HepG2 (cell line): ENCODE results near the gene ZNF584. TPM values are rescaled to one million over a fixed set of nuclear protein-coding genes. Genes with fewer than 3 reads are reported as not detected.

Experiments
- ARNT ChIP-seq: fragments of 450-650 bp; IDR thresholded peaks from 2 replicates; pipeline ENCODE4 v1.6.1; 2017
- DMTF1 ChIP-seq: sonication (generic); formaldehyde crosslinking; IDR thresholded peaks from 2 replicates; pipeline ENCODE4 v1.4.0; 2020; ENCODE audit warnings: mild to moderate bottlenecking, missing genetic modification reagents
- JUNB ChIP-seq: sonication (generic); formaldehyde crosslinking; IDR thresholded peaks from 2 replicates; pipeline ENCODE4 v1.8.0; 2022; ENCODE audit warnings: missing genetic modification reagents, mild to moderate bottlenecking, borderline replicate concordance
- MBD4 ChIP-seq: IDR thresholded peaks from 2 replicates; pipeline ENCODE4 v1.6.1; 2012; ENCODE audit warnings: low read length, inconsistent platforms, borderline replicate concordance
- NR2F1 ChIP-seq, 2 experiments: fragments of 450-650 bp in 1 of 2; formaldehyde crosslinking in 1 of 2; IDR thresholded peaks; 2 replicates each; pipeline versions ENCODE4 v1.5.0 to v1.6.1; 2016 to 2020; ENCODE audit warnings: mild to moderate bottlenecking in 1 of 2, missing compliant biosample characterization in 1 of 2, missing genetic modification reagents in 1 of 2, moderate library complexity in 1 of 2
- REL ChIP-seq: sonication (generic); formaldehyde crosslinking; conservative IDR thresholded peaks from 2 replicates; pipeline ENCODE4 v1.8.0; 2022; ENCODE audit warnings: mild to moderate bottlenecking, missing genetic modification reagents, moderate library complexity
- SOX6 ChIP-seq, 2 experiments: fragments of 450-650 bp in 1 of 2; sonication (generic) in 1 of 2; formaldehyde crosslinking in 1 of 2; IDR thresholded peaks; 2 replicates each; pipeline versions ENCODE4 v1.4.0 to v1.6.1; 2017 to 2020; ENCODE audit warnings: antibody characterized with exemption in 1 of 2, mild to moderate bottlenecking in 1 of 2, missing genetic modification reagents in 1 of 2
- TBX2 ChIP-seq: sonication (generic); formaldehyde crosslinking; IDR thresholded peaks from 2 replicates; pipeline ENCODE4 v1.5.0; 2020; ENCODE audit warnings: missing genetic modification reagents, mild to moderate bottlenecking, borderline replicate concordance
- TBX3 ChIP-seq: fragments of 450-650 bp; IDR thresholded peaks from 2 replicates; pipeline ENCODE4 v1.6.1; 2017; ENCODE audit warnings: antibody characterized with exemption, mild to moderate bottlenecking, inconsistent platforms, borderline replicate concordance
- TIGD3 ChIP-seq: sonication (generic); formaldehyde crosslinking; IDR thresholded peaks from 2 replicates; pipeline ENCODE4 v1.5.1; 2020; ENCODE audit warnings: mild to moderate bottlenecking, missing genetic modification reagents, borderline replicate concordance
- ZBTB21 ChIP-seq: sonication (generic); formaldehyde crosslinking; IDR thresholded peaks from 2 replicates; pipeline ENCODE4 v1.4.0; 2020; ENCODE audit warnings: missing genetic modification reagents
- ZBTB7A ChIP-seq: sonication (generic); formaldehyde crosslinking; IDR thresholded peaks from 2 replicates; pipeline ENCODE4 v1.8.0; 2022; ENCODE audit warnings: mild to moderate bottlenecking, missing genetic modification reagents
- ZBTB7B ChIP-seq: sonication (generic); formaldehyde crosslinking; IDR thresholded peaks from 2 replicates; pipeline ENCODE4 v1.4.0; 2020; ENCODE audit warnings: missing genetic modification reagents
- ZFP62 ChIP-seq: sonication (generic); formaldehyde crosslinking; IDR thresholded peaks from 2 replicates; pipeline ENCODE4 v1.4.0; 2020; ENCODE audit warnings: missing genetic modification reagents
- ZNF121 ChIP-seq: sonication (generic); formaldehyde crosslinking; IDR thresholded peaks from 2 replicates; pipeline ENCODE4 v1.5.0; 2020; ENCODE audit warnings: mild to moderate bottlenecking, missing genetic modification reagents
- ZNF235 ChIP-seq: sonication (generic); formaldehyde crosslinking; IDR thresholded peaks from 2 replicates; pipeline ENCODE4 v1.8.1; 2023; ENCODE audit warnings: mild to moderate bottlenecking, missing genetic modification reagents, borderline replicate concordance
- ZNF276 ChIP-seq: sonication (generic); formaldehyde crosslinking; IDR thresholded peaks from 2 replicates; pipeline ENCODE4 v1.4.0; 2020; ENCODE audit warnings: mild to moderate bottlenecking, low read depth, missing genetic modification reagents
- ZNF446 ChIP-seq: sonication (generic); formaldehyde crosslinking; IDR thresholded peaks from 2 replicates; pipeline ENCODE4 v1.5.0; 2020; ENCODE audit warnings: mild to moderate bottlenecking, missing genetic modification reagents
- ZNF567 ChIP-seq: sonication (generic); formaldehyde crosslinking; IDR thresholded peaks from 2 replicates; pipeline ENCODE4 v1.8.1; 2023; ENCODE audit warnings: mild to moderate bottlenecking, missing genetic modification reagents, borderline replicate concordance
- ZNF574 ChIP-seq: sonication (generic); formaldehyde crosslinking; IDR thresholded peaks from 2 replicates; pipeline ENCODE4 v1.4.0; 2020; ENCODE audit warnings: missing genetic modification reagents
- ZNF775 ChIP-seq: sonication (generic); formaldehyde crosslinking; IDR thresholded peaks from 2 replicates; pipeline ENCODE4 v1.4.0; 2020; ENCODE audit warnings: missing genetic modification reagents, mild to moderate bottlenecking, moderate library complexity, borderline replicate concordance
- polyA plus RNA-seq, 8 experiments: library from polyadenylated mRNA; depleted of rRNA in 3 of 8; stranded (reverse) in 7 of 8; unstranded in 1 of 8; fragments of >200 nt; fragmentation: Illumina TruSeq in 4 of 8; extraction: Trizol in 4 of 8; gene quantifications; 2 replicates each; pipeline versions ENCODE4 v1.2.1 to v1.2.3, GENCODE V29; 2011 to 2016; ENCODE audit warnings: low read depth in 4 of 8, missing spikeins in 1 of 8, mixed read lengths in 1 of 8; ENCODE audit not compliant: insufficient read depth in 1 of 8
- total RNA-seq, 5 experiments: library from RNA; depleted of rRNA; stranded (reverse); fragments of >200 nt; fragmentation: Illumina TruSeq; extraction: Trizol; gene quantifications; 2 replicates each; pipeline ENCODE4 v1.2.3, GENCODE V29; 2016; ENCODE audit warnings: low read depth in 1 of 5

ZNF584 gene
- total and polyA plus RNA-seq, 2 of the 13 experiments (the other 11 are each of a cell fraction or from before 2014, with no cell fraction given): 2.4 to 7.0 TPM

DNA sequence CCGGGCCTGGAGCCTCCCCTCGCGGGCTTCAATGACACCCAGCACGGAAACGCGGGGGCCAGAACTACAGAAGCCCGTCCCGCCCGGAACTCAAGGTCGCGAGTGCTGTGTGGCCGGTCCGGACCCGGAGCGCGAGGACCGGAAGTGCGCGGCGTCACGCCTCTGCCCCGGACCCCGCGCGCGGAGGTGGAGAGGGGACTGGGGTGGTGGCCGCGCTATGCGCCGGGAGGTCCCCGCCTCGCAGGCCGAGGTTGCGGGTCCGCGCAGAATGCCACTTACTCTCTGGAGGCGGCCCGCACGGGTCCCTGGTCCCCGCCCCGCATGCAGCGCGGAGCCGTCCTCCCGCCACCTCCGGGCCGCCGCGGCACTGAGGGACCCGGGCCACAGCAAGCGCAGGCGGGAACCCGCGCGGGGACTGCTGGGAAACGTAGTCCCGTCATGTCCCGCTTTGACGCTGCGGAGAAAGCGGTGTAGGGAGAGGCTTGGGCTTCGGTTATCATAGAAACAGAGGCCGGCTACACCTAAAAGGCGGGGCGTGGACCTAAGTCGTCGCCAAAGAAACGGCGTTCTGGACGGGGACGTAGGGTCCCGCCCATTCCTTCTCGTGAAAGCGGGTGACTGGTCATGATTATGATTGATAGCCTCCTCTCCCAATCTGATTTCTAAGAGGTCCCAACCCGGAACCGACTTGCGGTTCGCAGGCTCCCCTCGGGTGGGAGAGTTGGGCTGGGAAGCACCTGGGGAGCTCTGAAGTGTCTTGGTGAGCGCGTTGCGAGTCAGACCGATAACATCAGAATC is 27.6 kb upstream of the ZNF584 start, which contains the start of gene ZNF837 (continued):
- TF ChIP-seq DMTF1 (no peak; the same call in 1 of the 2 replicates), MBD4 (no peak), ZBTB7A (CRISPR knock-in tag) (peak; percentile 79), TIGD3 (no peak), ARNT (no peak), REL (CRISPR knock-in tag) (no peak), JUNB (CRISPR knock-in tag) (no peak), ZNF567 (CRISPR knock-in tag) (peak; percentile 87; the same call in 1 of the 2 replicates), ZNF276 (CRISPR knock-in tag) (peak; percentile 91), ZBTB7B (CRISPR knock-in tag) (peak; percentile 79), ZFP62 (CRISPR knock-in tag) (no peak), SOX6 (IDR thresholded peaks at IDR 0.05) (no peak), SOX6 (CRISPR knock-in tag; IDR thresholded peaks at IDR 0.05) (peak; percentile 65), ZNF121 (peak; percentile 65; the same call in 1 of the 2 replicates), ZNF235 (CRISPR knock-in tag) (no peak), ZNF446 (CRISPR knock-in tag) (peak; percentile 78), ZBTB21 (CRISPR knock-in tag) (0 out of 2 replicates have a peak, but pooled peaks have one; percentile 27), ZNF775 (no peak), TBX3 (peak; percentile 84; the same call in 1 of the 2 replicates), NR2F1 (CRISPR knock-in tag; IDR thresholded peaks at IDR 0.05) (no peak; a peak in 1 of 4 replicates), TBX2 (CRISPR knock-in tag) (peak; percentile 87; the same call in 1 of the 2 replicates), ZNF574 (CRISPR knock-in tag) (peak; percentile 97)
